Trophoblast cell (in vitro differentiated cells and primary cell): ENCODE measurements around the gene ATL1.

ENCODE experiments used
- DNase-seq, 2 donors: peaks; one replicate each; pipeline ENCODE4 v3.0.0-alpha.2; 2016
- H2AFZ ChIP-seq: 2 replicates; pipeline ENCODE4 v1.6.1; 2013; ENCODE audit warnings: low read length, moderate library complexity, mild to moderate bottlenecking; ENCODE audit not compliant: insufficient read depth, poor library complexity
- H2AK5ac ChIP-seq: 2 replicates; pipeline ENCODE4 v1.6.1; 2013; ENCODE audit warnings: mild to moderate bottlenecking, low read length
- H2BK120ac ChIP-seq: 2 replicates; pipeline ENCODE4 v1.6.1; 2013; ENCODE audit warnings: low read length, mild to moderate bottlenecking, moderate library complexity; ENCODE audit not compliant: insufficient read depth, poor library complexity
- H2BK12ac ChIP-seq: 2 replicates; pipeline ENCODE4 v1.6.1; 2013; ENCODE audit warnings: mild to moderate bottlenecking, low read length, moderate library complexity
- H2BK5ac ChIP-seq: 2 replicates; pipeline ENCODE4 v1.6.1; 2013; ENCODE audit warnings: low read length, low read depth, moderate library complexity, mild to moderate bottlenecking; ENCODE audit not compliant: poor library complexity
- H3K14ac ChIP-seq: 2 replicates; pipeline ENCODE4 v1.6.1; 2013; ENCODE audit warnings: mild to moderate bottlenecking, low read length
- H3K18ac ChIP-seq: 2 replicates; pipeline ENCODE4 v1.6.1; 2013; ENCODE audit warnings: mild to moderate bottlenecking, low read length
- H3K23ac ChIP-seq: 2 replicates; pipeline ENCODE4 v1.6.1; 2013; ENCODE audit warnings: low read length
- H3K27ac ChIP-seq: 2 replicates; pipeline ENCODE4 v1.5.1; 2013; ENCODE audit warnings: low read depth, mild to moderate bottlenecking, inconsistent platforms, low read length, moderate library complexity
- H3K27me3 ChIP-seq: 2 replicates; pipeline ENCODE4 v1.6.1; 2013; ENCODE audit warnings: inconsistent platforms, mild to moderate bottlenecking, low read length, moderate library complexity; ENCODE audit not compliant: insufficient read depth
- H3K36me3 ChIP-seq, 2 experiments: 1 replicate in 1 of 2; 2 replicates in 1 of 2; pipeline ENCODE4 v1.6.1; 2013; ENCODE audit warnings: low read length in 2 of 2, mild to moderate bottlenecking in 2 of 2, moderate library complexity in 1 of 2; ENCODE audit not compliant: insufficient read depth in 2 of 2, control insufficient read depth in 1 of 2
- H3K4ac ChIP-seq: 2 replicates; pipeline ENCODE4 v1.6.1; 2013; ENCODE audit warnings: low read depth, mild to moderate bottlenecking, low read length, moderate library complexity
- H3K4me1 ChIP-seq, 2 experiments: 1 replicate in 1 of 2; 2 replicates in 1 of 2; pipeline ENCODE4 v1.6.1; 2013; ENCODE audit warnings: low read length in 2 of 2, mild to moderate bottlenecking in 2 of 2, moderate library complexity in 1 of 2; ENCODE audit not compliant: insufficient read depth in 2 of 2, control insufficient read depth in 1 of 2
- H3K4me2 ChIP-seq: 2 replicates; pipeline ENCODE4 v1.6.1; 2013; ENCODE audit warnings: inconsistent platforms, mild to moderate bottlenecking, low read length, moderate library complexity
- H3K4me3 ChIP-seq: 2 replicates; pipeline ENCODE4 v1.5.1; 2013; ENCODE audit warnings: mild to moderate bottlenecking, low read depth, low read length, inconsistent platforms
- H3K79me1 ChIP-seq: one replicate; pipeline ENCODE4 v1.6.1; 2013; ENCODE audit warnings: low read length
- H3K79me2 ChIP-seq: 2 replicates; pipeline ENCODE4 v1.6.1; 2013; ENCODE audit warnings: low read length, mild to moderate bottlenecking; ENCODE audit not compliant: control insufficient read depth, insufficient read depth, poor library complexity
- H3K9ac ChIP-seq: 2 replicates; pipeline ENCODE4 v1.6.1; 2013; ENCODE audit warnings: mild to moderate bottlenecking, low read length
- H3K9me3 ChIP-seq: 2 replicates; pipeline ENCODE4 v1.6.1; 2013; ENCODE audit warnings: low read depth, mild to moderate bottlenecking, control low read depth, inconsistent platforms, low read length; ENCODE audit not compliant: insufficient read depth
- H4K12ac ChIP-seq: 2 replicates; pipeline ENCODE4 v1.6.1; 2013; ENCODE audit warnings: low read depth, mild to moderate bottlenecking, low read length, moderate library complexity
- H4K8ac ChIP-seq: 2 replicates; pipeline ENCODE4 v1.6.1; 2013; ENCODE audit warnings: low read depth, mild to moderate bottlenecking, low read length, moderate library complexity
- H4K91ac ChIP-seq: one replicate; pipeline ENCODE4 v1.6.1; 2013; ENCODE audit warnings: low read depth, mild to moderate bottlenecking, low read length, moderate library complexity
- whole genome bisulfite sequencing: extraction: QIAGEN DNeasy Blood & Tissue Kit; methylation state at CpG from one replicate; pipeline ENCODE4 v1.1.7; 2013; ENCODE audit warnings: missing lambda C conversion rate; ENCODE audit not compliant: insufficient read length, insufficient coverage; ENCODE audit errors: extremely low coverage; 5-methylcytosine and 5-hydroxymethylcytosine counted together

Gene ATL1

DNA sequence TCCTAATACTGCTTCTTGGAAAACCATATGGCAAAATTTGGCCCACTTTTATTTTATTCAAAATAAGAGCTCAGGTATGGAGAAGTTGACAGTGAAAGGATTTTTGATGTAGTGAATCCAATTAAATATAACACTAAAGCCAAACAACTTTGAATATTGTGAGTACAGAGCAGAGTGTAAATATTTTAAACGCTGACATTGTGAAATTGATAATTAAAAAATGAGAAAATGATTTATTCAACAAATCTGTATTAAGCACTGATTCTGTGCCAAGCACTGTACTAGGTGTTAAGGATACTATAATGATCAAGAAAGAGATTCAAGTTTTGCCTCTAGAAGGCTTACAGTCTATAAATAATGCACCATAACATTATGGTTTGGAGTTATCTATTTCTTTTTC lies 50.5 kb downstream of the ATL1 start:
- no peak overlapping the region for H3K23ac ChIP-seq

DNA sequence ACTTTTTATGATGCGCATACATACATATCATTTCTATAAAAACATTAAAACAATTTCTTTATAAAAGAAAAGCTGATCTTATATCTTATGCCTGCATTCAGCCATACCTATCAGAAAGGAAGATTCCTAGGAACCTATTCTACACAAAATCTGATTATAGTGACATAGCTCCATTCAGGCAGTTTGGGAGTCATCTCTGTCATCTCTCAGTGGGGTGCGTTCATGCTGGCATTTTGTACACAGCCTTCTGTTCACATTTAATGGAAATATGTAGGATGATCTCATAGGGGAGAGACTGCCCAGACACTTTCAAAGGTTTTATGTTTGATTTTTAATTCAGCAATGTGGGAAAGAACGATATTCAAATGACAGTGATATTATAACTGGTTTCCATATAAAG lies 52.9 kb downstream of the ATL1 start:
- no peak overlapping the region for H4K91ac ChIP-seq
- H3K23ac ChIP-seq, result no peak overlapping the region
- H3K18ac ChIP-seq, result no peak overlapping the region
- no peak overlapping the region for H3K4me3 ChIP-seq
- H3K27me3 ChIP-seq, result no peaks in the 10 kb centered on the region
- H4K8ac ChIP-seq, result no peak overlapping the region
- H3K79me1 ChIP-seq, result no peaks in the 10 kb centered on the region
- H3K4me2 ChIP-seq, result no peak overlapping the region
- H3K36me3 ChIP-seq, result no peaks in the 10 kb centered on the region
- no peaks in the 10 kb centered on the region for H3K4me1 ChIP-seq
- H4K12ac ChIP-seq, result no peak overlapping the region
- H2BK12ac ChIP-seq, result no peak overlapping the region
- H2BK120ac ChIP-seq, result no peak overlapping the region
- no peaks in the 10 kb centered on the region for H3K79me2 ChIP-seq
- WGBS, result no CpG with 5 or more reads among the region's 3 CpGs
- no peak overlapping the region for H2AK5ac ChIP-seq
- H3K14ac ChIP-seq, result no peak overlapping the region
- no peak overlapping the region for H3K27ac ChIP-seq
- H3K9me3 ChIP-seq, result no peaks in the 10 kb centered on the region
- H3K4ac ChIP-seq, result no peak overlapping the region
- DNase-seq, result no peak
- H3K9ac ChIP-seq, result no peak overlapping the region
- H2BK5ac ChIP-seq, result no peak overlapping the region
- no peak overlapping the region for H2AFZ ChIP-seq

More for the DNA sequence above, 50.5 kb downstream of the ATL1 start:
- no peaks in the 10 kb centered on the region for H3K9me3 ChIP-seq
- WGBS, result no CpG with 5 or more reads among the region's 1 CpG
- no peak for DNase-seq
- H3K79me1 ChIP-seq, result no peaks in the 10 kb centered on the region
- no peak overlapping the region for H4K12ac ChIP-seq
- H3K4me3 ChIP-seq, result no peak overlapping the region
- no peak overlapping the region for H2BK120ac ChIP-seq
- H3K14ac ChIP-seq, result no peak overlapping the region
- H2BK5ac ChIP-seq, result no peak overlapping the region
- no peak overlapping the region for H3K9ac ChIP-seq
- no peak overlapping the region for H4K91ac ChIP-seq
- H3K79me2 ChIP-seq, result no peaks in the 10 kb centered on the region
- no peak overlapping the region for H2BK12ac ChIP-seq
- H4K8ac ChIP-seq, result no peak overlapping the region
- no peak overlapping the region for H3K4me2 ChIP-seq
- no peaks in the 10 kb centered on the region for H3K4me1 ChIP-seq
- H2AFZ ChIP-seq, result no peak overlapping the region
- H3K4ac ChIP-seq, result no peak overlapping the region
- no peak overlapping the region for H2AK5ac ChIP-seq
- H3K27me3 ChIP-seq, result no peaks in the 10 kb centered on the region
- H3K36me3 ChIP-seq, result no peaks in the 10 kb centered on the region
- no peak overlapping the region for H3K18ac ChIP-seq
- H3K27ac ChIP-seq, result no peak overlapping the region

DNA sequence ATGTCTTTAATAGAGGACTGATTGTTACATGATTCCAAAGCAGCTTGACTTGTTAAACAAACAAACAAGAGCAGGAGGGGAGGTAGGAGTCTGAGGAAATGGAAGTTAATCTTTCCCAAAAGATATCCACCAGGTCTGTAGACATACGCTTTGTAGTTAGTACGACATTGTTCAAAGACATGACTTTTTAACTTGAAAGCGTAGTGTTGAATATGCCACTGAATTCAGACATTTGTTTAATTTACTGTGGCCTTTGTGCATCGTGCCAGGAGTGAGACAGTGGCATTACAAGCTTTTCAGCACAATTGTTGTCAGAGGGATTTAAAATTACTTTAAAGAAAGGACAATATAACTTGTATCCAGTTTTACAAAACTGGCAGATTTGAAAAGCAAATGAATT lies 55.1 kb downstream of the ATL1 start:
- DNase-seq, result no peak
- no peak overlapping the region for H3K4me2 ChIP-seq
- no peak overlapping the region for H2AFZ ChIP-seq
- H3K79me1 ChIP-seq, result no peaks in the 10 kb centered on the region
- H2BK12ac ChIP-seq, result no peak overlapping the region
- no peaks in the 10 kb centered on the region for H3K27me3 ChIP-seq
- H3K4me1 ChIP-seq, result no peaks in the 10 kb centered on the region
- H3K27ac ChIP-seq, result no peak overlapping the region
- H2AK5ac ChIP-seq, result no peak overlapping the region
- no peaks in the 10 kb centered on the region for H3K9me3 ChIP-seq
- no peak overlapping the region for H4K8ac ChIP-seq
- no peak overlapping the region for H2BK5ac ChIP-seq
- no peak overlapping the region for H3K18ac ChIP-seq
- H4K91ac ChIP-seq, result no peak overlapping the region
- H2BK120ac ChIP-seq, result no peak overlapping the region
- H3K4ac ChIP-seq, result no peak overlapping the region
- H3K36me3 ChIP-seq, result no peaks in the 10 kb centered on the region
- no peak overlapping the region for H3K23ac ChIP-seq
- H3K9ac ChIP-seq, result no peak overlapping the region
- H3K14ac ChIP-seq, result no peak overlapping the region
- no peak overlapping the region for H3K4me3 ChIP-seq
- no peak overlapping the region for H4K12ac ChIP-seq
- no CpG with 5 or more reads among the region's 4 CpGs for WGBS
- H3K79me2 ChIP-seq, result no peaks in the 10 kb centered on the region

DNA sequence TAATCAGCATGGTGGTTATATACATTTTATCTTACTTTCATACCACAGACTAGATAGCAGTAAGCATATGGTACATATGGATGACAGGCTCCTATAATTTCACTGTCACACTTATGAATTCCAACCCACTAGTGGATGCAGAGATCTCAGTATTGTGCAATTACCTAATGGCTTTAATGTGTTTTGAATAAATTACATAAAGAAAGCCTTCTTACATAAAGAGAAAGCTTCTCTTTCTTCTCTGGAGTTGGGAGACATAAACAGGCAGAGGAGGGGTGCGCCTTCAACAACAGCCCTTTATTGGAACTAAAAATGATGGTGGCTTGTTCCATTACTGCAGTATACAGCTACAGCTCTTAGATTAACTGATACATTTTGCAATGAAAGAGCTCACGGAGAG lies 55.6 kb downstream of the ATL1 start:
- H3K14ac ChIP-seq, result no peak overlapping the region
- no peak overlapping the region for H2BK120ac ChIP-seq
- no peaks in the 10 kb centered on the region for H3K79me1 ChIP-seq
- H3K27me3 ChIP-seq, result no peaks in the 10 kb centered on the region
- H3K4me2 ChIP-seq, result no peak overlapping the region
- H3K79me2 ChIP-seq, result no peaks in the 10 kb centered on the region
- no peak overlapping the region for H2BK12ac ChIP-seq
- H3K4me3 ChIP-seq, result no peak overlapping the region
- no peak overlapping the region for H4K8ac ChIP-seq
- no peak overlapping the region for H3K4ac ChIP-seq
- H3K18ac ChIP-seq, result no peak overlapping the region
- no peaks in the 10 kb centered on the region for H3K36me3 ChIP-seq
- no peak overlapping the region for H2AK5ac ChIP-seq
- H2BK5ac ChIP-seq, result no peak overlapping the region
- H2AFZ ChIP-seq, result no peak overlapping the region
- no peak overlapping the region for H3K27ac ChIP-seq
- no peak overlapping the region for H3K9ac ChIP-seq
- no peak overlapping the region for H4K12ac ChIP-seq
- WGBS, result no CpG with 5 or more reads among the region's 2 CpGs
- H3K9me3 ChIP-seq, result no peaks in the 10 kb centered on the region
- no peaks in the 10 kb centered on the region for H3K4me1 ChIP-seq
- H4K91ac ChIP-seq, result no peak overlapping the region
- DNase-seq, result no peak
- no peak overlapping the region for H3K23ac ChIP-seq
